Effector memory CD4-positive, alpha-beta T cell (primary cell): ENCODE data around the gene NHLRC2.

Experiments used
- DNase-seq, 3 donors: peaks; one replicate each; pipeline ENCODE4 v3.0.0-alpha.2; 2020
- H3K27ac ChIP-seq: 2 replicates; pipeline ENCODE4 v1.7.0; 2013; ENCODE audit warnings: mild to moderate bottlenecking, low read length, moderate library complexity; ENCODE audit not compliant: insufficient read depth, poor library complexity, severe bottlenecking
- H3K27me3 ChIP-seq: replicated peaks from 2 replicates; pipeline ENCODE4 v1.7.0; 2013; ENCODE audit warnings: mild to moderate bottlenecking, low read length; ENCODE audit not compliant: insufficient read depth, control insufficient read depth, poor library complexity, severe bottlenecking
- H3K36me3 ChIP-seq: 2 replicates; pipeline ENCODE4 v1.7.0; 2013; ENCODE audit warnings: mild to moderate bottlenecking, low read length, moderate library complexity; ENCODE audit not compliant: control insufficient read depth, insufficient read depth
- H3K4me1 ChIP-seq: 2 replicates; pipeline ENCODE4 v1.7.0; 2013; ENCODE audit warnings: low read length, mild to moderate bottlenecking; ENCODE audit not compliant: control insufficient read depth, insufficient read depth, poor library complexity, severe bottlenecking
- H3K4me3 ChIP-seq: 2 replicates; pipeline ENCODE4 v1.7.0; 2013; ENCODE audit warnings: low read length, low read depth, mild to moderate bottlenecking; ENCODE audit not compliant: insufficient read depth, poor library complexity, severe bottlenecking
- H3K9me3 ChIP-seq: 2 replicates; pipeline ENCODE4 v1.7.0; 2013; ENCODE audit warnings: mild to moderate bottlenecking, low read length, moderate library complexity; ENCODE audit not compliant: control insufficient read depth

Gene NHLRC2

GRCh38 chr10:113947184-113948041 lies 93.0 kb downstream of the NHLRC2 start:
- Histone ChIP-seq H3K27ac (no peak overlapping the region), H3K36me3 (no peaks in the 10 kb centered on the region), H3K9me3 (no peaks in the 10 kb centered on the region), H3K4me3 (no peak overlapping the region), H3K4me1 (no peaks in the 10 kb centered on the region), H3K27me3 (no peaks in the 10 kb centered on the region)
- DNase-seq: no peak

DNA sequence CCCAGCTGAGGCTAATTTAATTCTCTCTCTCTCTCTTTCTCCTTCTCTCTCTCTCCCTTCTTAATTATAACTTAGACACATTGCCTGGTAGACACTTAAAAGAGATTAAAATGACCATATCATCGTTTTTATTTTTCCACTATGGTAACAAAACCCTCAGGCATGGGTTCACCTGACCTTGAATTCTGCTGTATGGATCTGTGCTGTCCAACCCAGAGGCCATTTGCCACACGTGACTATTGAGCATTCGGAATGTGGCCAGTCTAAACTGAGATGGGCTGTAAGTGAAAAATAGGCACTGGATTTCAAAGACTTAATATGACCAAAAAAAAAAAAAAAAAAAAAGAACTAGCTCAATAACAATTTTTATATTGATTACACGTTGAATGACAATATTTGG lies 93.6 kb downstream of the NHLRC2 start:
- DNase-seq: no peak
- no peak overlapping the region for H3K27ac ChIP-seq
- no peaks in the 10 kb centered on the region for H3K4me1 ChIP-seq
- H3K27me3 ChIP-seq: no peaks in the 10 kb centered on the region
- no peaks in the 10 kb centered on the region for H3K36me3 ChIP-seq
- H3K9me3 ChIP-seq: no peaks in the 10 kb centered on the region
- H3K4me3 ChIP-seq: no peak overlapping the region

DNA sequence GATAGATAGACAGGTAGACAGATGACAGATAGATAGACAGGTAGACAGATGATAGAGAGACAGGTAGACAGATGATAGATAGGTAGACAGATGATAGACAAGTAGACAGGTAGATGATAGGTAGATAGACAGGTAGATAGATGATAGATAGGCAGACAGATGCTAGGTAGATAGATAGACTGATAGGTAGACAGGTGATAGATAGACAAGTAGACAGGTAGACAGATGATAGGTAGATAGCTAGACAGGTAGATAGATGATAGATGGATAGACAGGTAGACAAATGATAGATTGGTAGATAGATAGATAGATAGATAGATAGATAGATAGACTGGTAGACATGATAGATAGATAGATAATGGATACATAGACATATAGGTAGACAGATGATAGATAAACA lies 95.8 kb downstream of the NHLRC2 start:
- Histone ChIP-seq H3K27me3 (no peaks in the 10 kb centered on the region), H3K4me1 (no peaks in the 10 kb centered on the region), H3K36me3 (no peaks in the 10 kb centered on the region), H3K4me3 (no peak overlapping the region), H3K9me3 (no peaks in the 10 kb centered on the region), H3K27ac (no peak overlapping the region)
- DNase-seq: no peak

DNA sequence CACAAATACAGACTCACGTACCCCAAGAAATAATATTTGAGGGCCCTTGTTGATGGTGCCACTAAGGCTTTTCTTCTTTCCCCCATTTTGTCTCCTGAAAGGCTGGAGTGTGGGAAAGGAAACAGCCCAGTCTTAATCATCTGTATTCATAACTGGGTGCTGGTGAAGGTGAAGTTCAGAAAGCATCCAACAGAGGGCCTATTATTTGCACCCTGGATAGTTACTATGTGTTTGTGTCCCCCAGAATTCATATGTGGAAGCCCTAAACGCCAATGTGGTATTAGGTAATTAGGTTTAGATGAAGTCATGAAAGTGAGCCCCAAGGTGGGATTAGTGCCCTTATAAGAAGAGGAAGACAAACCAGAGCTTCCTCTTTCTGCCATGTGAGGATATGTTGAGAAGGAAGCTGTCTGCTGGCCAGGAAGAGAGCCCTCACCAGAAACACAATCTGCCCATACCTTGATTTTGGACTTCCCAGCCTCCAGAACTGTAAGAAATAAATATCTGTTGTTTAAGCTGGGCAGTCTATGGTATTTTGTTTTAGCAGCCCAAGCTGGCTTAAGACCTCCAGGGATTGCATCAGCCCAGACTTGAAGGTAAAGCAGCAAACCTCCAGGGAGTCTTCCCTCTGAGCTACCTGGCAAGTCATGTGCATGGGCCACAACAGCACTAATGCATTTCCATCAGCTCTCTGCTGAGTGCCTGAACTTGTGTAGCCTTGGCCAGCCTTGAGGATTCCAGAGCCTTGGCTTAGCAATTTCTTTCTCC lies 99.2 kb downstream of the NHLRC2 start:
- no peaks in the 10 kb centered on the region for H3K27me3 ChIP-seq
- DNase-seq: no peak
- no peak overlapping the region for H3K27ac ChIP-seq
- H3K4me3 ChIP-seq: no peak overlapping the region
- no peaks in the 10 kb centered on the region for H3K9me3 ChIP-seq
- H3K4me1 ChIP-seq: no peaks in the 10 kb centered on the region
- no peaks in the 10 kb centered on the region for H3K36me3 ChIP-seq

GRCh38 chr10:113954409-113954808 lies 99.9 kb downstream of the NHLRC2 start:
- peaks cover 4% of the 10 kb centered on the region for H3K4me1 ChIP-seq
- H3K9me3 ChIP-seq: no peaks in the 10 kb centered on the region
- H3K4me3 ChIP-seq: no peak overlapping the region
- no peak for DNase-seq
- H3K36me3 ChIP-seq: no peaks in the 10 kb centered on the region
- H3K27ac ChIP-seq: no peak overlapping the region
- no peaks in the 10 kb centered on the region for H3K27me3 ChIP-seq

- Histone ChIP-seq H3K4me1 (peaks cover 22% of the 10 kb centered on the region), H3K27ac (no peak overlapping the region), H3K27me3 (no peaks in the 10 kb centered on the region), H3K4me3 (no peak overlapping the region), H3K36me3 (no peaks in the 10 kb centered on the region), H3K9me3 (no peaks in the 10 kb centered on the region)
- no peak for DNase-seq
Measured at GRCh38 chr10:113957013-113957412, 102.6 kb downstream of the NHLRC2 start.

- no peaks in the 10 kb centered on the region for H3K9me3 ChIP-seq
- H3K4me3 ChIP-seq: no peak overlapping the region
- peaks cover 22% of the 10 kb centered on the region for H3K4me1 ChIP-seq
Measured at GRCh38 chr10:113958631-113959382, 104.3 kb downstream of the NHLRC2 start.

GRCh38 chr10:113959383-113959760 lies 104.9 kb downstream of the NHLRC2 start:
- Histone ChIP-seq H3K27ac (peak overlapping the region; percentile 16), H3K36me3 (no peaks in the 10 kb centered on the region), H3K4me1 (peaks cover 22% of the 10 kb centered on the region), H3K9me3 (no peaks in the 10 kb centered on the region), H3K4me3 (no peak overlapping the region), H3K27me3 (no peaks in the 10 kb centered on the region)
- DNase-seq: no peak

More at GRCh38 chr10:113958631-113959382, 104.3 kb downstream of the NHLRC2 start:
- Histone ChIP-seq H3K36me3 (no peaks in the 10 kb centered on the region), H3K27me3 (no peaks in the 10 kb centered on the region), H3K27ac (no peak overlapping the region)
- DNase-seq: no peak

GRCh38 chr10:113960617-113961181 lies 106.2 kb downstream of the NHLRC2 start:
- peak; percentile 23 to 50 (median 35) for DNase-seq
- Histone ChIP-seq H3K27ac (peak overlapping the region; percentile 42), H3K27me3 (no peaks in the 10 kb centered on the region), H3K9me3 (no peaks in the 10 kb centered on the region), H3K4me3 (peak overlapping the region; percentile 32), H3K36me3 (no peaks in the 10 kb centered on the region), H3K4me1 (peaks cover 22% of the 10 kb centered on the region)
